Measurements from ENCODE around the gene BEST1. TPM values are rescaled to one million over a fixed set of nuclear protein-coding genes. Genes with fewer than 3 reads are reported as not detected.

The BEST1 gene
- total and polyA plus RNA-seq, 2 of the 13 experiments (the other 11 are each of a cell fraction or from before 2014, with no cell fraction given), result 0.09 to 0.65 TPM

GRCh38 chr11:61994981-61995380, 44.8 kb downstream of the BEST1 start:
- no TSS peak for BruUV-seq (replicated peaks)
- Histone ChIP-seq H3K27ac (ENCODE audit: extremely low read length, insufficient read depth, low read length) (peak overlapping the region; percentile 4), H3K27me3 (ENCODE audit: control insufficient read depth in 1 of 2, insufficient read depth in 2 of 2, low read length in 2 of 2) (no peaks in the 10 kb centered on the region), H2AFZ (ENCODE audit: low read length) (no peak overlapping the region), H3K9ac (ENCODE audit: insufficient read depth, low read depth, low read length) (no peak overlapping the region), H3K79me2 (ENCODE audit: insufficient read depth, low read length) (no peaks in the 10 kb centered on the region), H3K36me3 (replicated peaks in 1 of 2; ENCODE audit: control insufficient read depth in 1 of 2, insufficient read depth in 2 of 2, low read length in 2 of 2) (no peaks in the 10 kb centered on the region), H4K20me1 (ENCODE audit: insufficient read depth, low read length) (no peaks in the 10 kb centered on the region), H3K4me3 (replicated peaks in 1 of 3; ENCODE audit: insufficient read depth in 1 of 3, low read depth in 2 of 3, low read length in 3 of 3) (no peak overlapping the region), H3K4me1 (ENCODE audit: insufficient read depth, low read length) (peaks cover 54% of the 10 kb centered on the region), H3K9me3 (ENCODE audit: low read length) (peaks cover 9% of the 10 kb centered on the region), H3K4me2 (ENCODE audit: low read depth, low read length) (peak overlapping the region; percentile 28; the same call in 1 of the 2 replicates)
- ChIA-PET POLR2A (interaction anchor here (1.1 to 18.6 kb wide), 7 partner anchors 9 to 90 kb away, joined by 3 to 518 read pairs (median 7); partner anchors contain the start of gene FTH1), CTCF (ENCODE audit: low intra/inter-chr PET ratio, low total read pairs) (no interaction called here)
- intact Hi-C loops (cut with micrococcal nuclease; ENCODE audit: unreplicated experiment) (no loop called here), in situ Hi-C loops (cut with HindIII; ENCODE audit: extremely low pct_ligation_motif_present, low pct_unique_long_range_greater_than_20kb) (no loop called here)
- DNase-seq (ENCODE audit: low spot score) (peak; percentile 69), ATAC-seq (peak; percentile 57; the same call in 2 of the 3 replicates), FAIRE-seq (no peak)
- 6% methylated on average over 3 of the region's 3 CpGs for WGBS (ENCODE audit: low lambda C conversion rate)
- peak; percentile 51; the same call in 1 of the 2 replicates for TF ChIP-seq ARID5B (CRISPR knock-in tag; IDR thresholded peaks at IDR 0.05)
- TF ChIP-seq NR2F1 (CRISPR knock-in tag; IDR thresholded peaks at IDR 0.05), result peak in 1 of 2 experiments; percentile 30; a peak in 1 of 4 replicates
- TF ChIP-seq ZBTB38 (CRISPR knock-in tag; IDR thresholded peaks at IDR 0.05), result no peak
- TF ChIP-seq ZFP82 (CRISPR knock-in tag; IDR thresholded peaks at IDR 0.05; ENCODE audit: borderline replicate concordance), result no peak
- 0 out of 2 replicates have a peak, but pooled peaks have one; percentile 40 for TF ChIP-seq CEBPB (IDR thresholded peaks at IDR 0.05; ENCODE audit: borderline replicate concordance, low read depth, low read length)
- no peak for TF ChIP-seq SOX6 (IDR thresholded peaks at IDR 0.05)
- TF ChIP-seq SOX6 (CRISPR knock-in tag; IDR thresholded peaks at IDR 0.05), result peak; percentile 65; the same call in 1 of the 2 replicates
- no peak for TF ChIP-seq MBD4 (IDR thresholded peaks at IDR 0.05; ENCODE audit: borderline replicate concordance, low read length)
- no peak for TF ChIP-seq SOX13 (IDR thresholded peaks at IDR 0.05)
- TF ChIP-seq SOX13 (CRISPR knock-in tag; conservative IDR thresholded peaks at IDR 0.05 in 1 of 2, IDR thresholded peaks at IDR 0.05 in 1 of 2), result peak in 1 of 2 experiments; percentile 69; a peak in 2 of 4 replicates
- no peak for TF ChIP-seq KAT7 (CRISPR knock-in tag; IDR thresholded peaks at IDR 0.05; ENCODE audit: borderline replicate concordance)
- TF ChIP-seq ZBTB33 (CRISPR knock-in tag; IDR thresholded peaks at IDR 0.05), result 0 out of 2 replicates have a peak, but pooled peaks have one; percentile 14
- TF ChIP-seq JUNB (CRISPR knock-in tag; IDR thresholded peaks at IDR 0.05; ENCODE audit: borderline replicate concordance), result no peak
- no peak for TF ChIP-seq ZNF841 (CRISPR knock-in tag; IDR thresholded peaks at IDR 0.05; ENCODE audit: borderline replicate concordance)
- no peak for TF ChIP-seq ZFAT (CRISPR knock-in tag; conservative IDR thresholded peaks at IDR 0.05)
- no peak for TF ChIP-seq ADNP (CRISPR knock-in tag; IDR thresholded peaks at IDR 0.05)
- peak; percentile 15; the same call in 1 of the 2 replicates for TF ChIP-seq FOXP1 (IDR thresholded peaks at IDR 0.05)
- peak; percentile 56; the same call in 1 of the 2 replicates for TF ChIP-seq FOXP1 (CRISPR knock-in tag; IDR thresholded peaks at IDR 0.05)
- no peak for TF ChIP-seq RCOR2 (CRISPR knock-in tag; IDR thresholded peaks at IDR 0.05)
- TF ChIP-seq RAD21 (CRISPR knock-in tag; IDR thresholded peaks at IDR 0.05), result no peak
- no peak for TF ChIP-seq PPARG (CRISPR knock-in tag; conservative IDR thresholded peaks at IDR 0.05)
